ENCODE results near the gene ZNF750.

DNA sequence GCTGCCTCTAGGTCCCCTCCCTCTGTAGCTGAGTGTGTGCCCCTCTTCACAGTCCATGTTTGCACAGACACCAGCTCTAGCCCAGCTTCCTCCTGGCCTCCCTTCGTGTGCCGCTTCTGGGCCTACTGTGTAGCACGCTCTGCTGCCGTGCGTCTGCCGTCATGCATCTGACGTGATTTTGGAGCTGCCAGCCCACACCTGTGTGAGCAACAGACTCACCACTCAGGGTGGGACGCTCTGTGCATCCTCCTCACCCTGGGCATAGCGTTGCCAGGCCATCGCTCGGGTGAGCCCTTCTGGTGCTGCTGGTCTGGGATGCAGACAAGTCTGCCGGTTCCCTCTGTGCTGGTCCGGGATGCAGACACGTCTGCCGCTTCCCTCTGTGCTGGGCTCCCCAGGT, 39.4 kb upstream of the ZNF750 start:
- TF ChIP-seq, protein P1, sequence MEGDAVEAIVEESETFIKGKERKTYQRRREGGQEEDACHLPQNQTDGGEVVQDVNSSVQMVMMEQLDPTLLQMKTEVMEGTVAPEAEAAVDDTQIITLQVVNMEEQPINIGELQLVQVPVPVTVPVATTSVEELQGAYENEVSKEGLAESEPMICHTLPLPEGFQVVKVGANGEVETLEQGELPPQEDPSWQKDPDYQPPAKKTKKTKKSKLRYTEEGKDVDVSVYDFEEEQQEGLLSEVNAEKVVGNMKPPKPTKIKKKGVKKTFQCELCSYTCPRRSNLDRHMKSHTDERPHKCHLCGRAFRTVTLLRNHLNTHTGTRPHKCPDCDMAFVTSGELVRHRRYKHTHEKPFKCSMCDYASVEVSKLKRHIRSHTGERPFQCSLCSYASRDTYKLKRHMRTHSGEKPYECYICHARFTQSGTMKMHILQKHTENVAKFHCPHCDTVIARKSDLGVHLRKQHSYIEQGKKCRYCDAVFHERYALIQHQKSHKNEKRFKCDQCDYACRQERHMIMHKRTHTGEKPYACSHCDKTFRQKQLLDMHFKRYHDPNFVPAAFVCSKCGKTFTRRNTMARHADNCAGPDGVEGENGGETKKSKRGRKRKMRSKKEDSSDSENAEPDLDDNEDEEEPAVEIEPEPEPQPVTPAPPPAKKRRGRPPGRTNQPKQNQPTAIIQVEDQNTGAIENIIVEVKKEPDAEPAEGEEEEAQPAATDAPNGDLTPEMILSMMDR (optimal IDR thresholded peaks at IDR 0.05 in 1 of 3, IDR thresholded peaks at IDR 0.05 in 1 of 3, conservative IDR thresholded peaks at IDR 0.05 in 1 of 3; ENCODE audit: extremely low read depth in 1 of 3, insufficient read depth in 2 of 3, low read length in 3 of 3), result no peak
- no peak for TF ChIP-seq EZH2 (IDR thresholded peaks at IDR 0.05; ENCODE audit: low read length)

Measured in keratinocyte (primary cell).